Measurements from ENCODE around the gene FAM53A.
A peak's percentile ranks its signal among the peaks of the same experiment; 100 is the strongest.

- TF ChIP-seq CTCF (IDR thresholded peaks at IDR 0.05): peak in 1 of 4 experiments; percentile 1
- TF ChIP-seq POLR2A (IDR thresholded peaks at IDR 0.05): no peak
Measured at GRCh38 chr4:1684506-1685234, 557 bp upstream of the FAM53A start.
